Endothelial cell of umbilical vein (primary cell): ENCODE measurements around the gene PTH1R. TPM values are rescaled to one million over a fixed set of nuclear protein-coding genes. Genes with fewer than 3 reads are reported as not detected.

Source experiments
- BruUV-seq: library from RNA; stranded (reverse); fragments of 400-500 nt; replicated peaks from 2 replicates; lab custom pipeline; 2021; lab: Mats Ljungman, UMichigan
- CTCF ChIA-PET: fragments of 300-600, 350-600 bp; sonication (Branson Sonifier 250); formaldehyde crosslinking; loops from one replicate; lab custom pipeline; 2021; ENCODE audit warnings: antibody characterized with exemption, inconsistent platforms; lab: Charles Lee
- POLR2A ChIA-PET: fragments of 300-600, 350-600 bp; sonication (Branson Sonifier 250); formaldehyde crosslinking; loops from one replicate; lab custom pipeline; 2021; ENCODE audit warnings: antibody characterized with exemption, inconsistent platforms; lab: Charles Lee
- DNase-seq: peaks from one replicate; pipeline ENCODE4 v3.0.0-alpha.2; 2011; ENCODE audit warnings: low read depth, low spot score
- FAIRE-seq: peaks from 2 replicates; lab custom pipeline; 2011; peaks lifted over from hg19 to GRCh38; lab: Jason Lieb, UNC
- H2AFZ ChIP-seq: 2 replicates; pipeline ENCODE4 v1.6.0; 2012; ENCODE audit warnings: low read depth, low read length, control low read depth, inconsistent platforms
- H3K27ac ChIP-seq: 2 replicates; pipeline ENCODE4 v1.5.1; 2011; ENCODE audit warnings: low read depth, mild to moderate bottlenecking, control low read depth, low read length, moderate library complexity; ENCODE audit not compliant: insufficient read depth
- H3K27me3 ChIP-seq, 2 experiments: 2 replicates each; pipeline versions ENCODE4 v1.6.0 to v1.6.1; 2011; ENCODE audit warnings: low read length in 2 of 2, mixed read lengths in 1 of 2; ENCODE audit not compliant: control insufficient read depth in 2 of 2, insufficient read depth in 2 of 2
- H3K36me3 ChIP-seq, 2 experiments: 2 replicates in 1 of 2; 3 replicates in 1 of 2; pipeline ENCODE4 v1.5.1; 2011; ENCODE audit warnings: low read length in 2 of 2, mild to moderate bottlenecking in 1 of 2, moderate library complexity in 1 of 2; ENCODE audit not compliant: control insufficient read depth in 2 of 2, insufficient read depth in 2 of 2; ENCODE audit errors: extremely low read depth in 1 of 2
- H3K4me1 ChIP-seq: 3 replicates; pipeline ENCODE4 v1.5.1; 2011; ENCODE audit warnings: mild to moderate bottlenecking, low read length; ENCODE audit not compliant: control insufficient read depth, insufficient read depth; ENCODE audit errors: extremely low read depth
- H3K4me2 ChIP-seq: 2 replicates; pipeline ENCODE4 v1.6.1; 2011; ENCODE audit warnings: low read length, control low read depth, mixed read lengths; ENCODE audit not compliant: insufficient read depth
- H3K4me3 ChIP-seq, 3 experiments: fragments of 200-600 bp in 1 of 3; sonication (generic), shearing (Covaris generic) in 1 of 3; replicated peaks in 1 of 3; 2 replicates each; pipeline ENCODE4 v1.5.1; 2011 to 2016; ENCODE audit warnings: control low read depth in 3 of 3, low read length in 3 of 3, mild to moderate bottlenecking in 2 of 3, inconsistent platforms in 1 of 3, low read depth in 1 of 3, moderate library complexity in 1 of 3; ENCODE audit not compliant: insufficient read depth in 1 of 3
- H3K79me2 ChIP-seq: 2 replicates; pipeline ENCODE4 v1.6.0; 2012; ENCODE audit warnings: low read length, inconsistent platforms; ENCODE audit not compliant: control insufficient read depth, insufficient read depth
- H3K9ac ChIP-seq: replicated peaks from 2 replicates; pipeline ENCODE3; 2011; ENCODE audit warnings: low read length, control low read depth; ENCODE audit not compliant: insufficient read depth; ENCODE audit errors: extremely low read depth
- H3K9me1 ChIP-seq: replicated peaks from 3 replicates; pipeline ENCODE4 v1.6.0; 2011; ENCODE audit warnings: mild to moderate bottlenecking, low read length; ENCODE audit not compliant: control insufficient read depth, insufficient read depth; ENCODE audit errors: extremely low read depth
- H3K9me3 ChIP-seq: replicated peaks from 2 replicates; pipeline ENCODE4 v1.5.1; 2012; ENCODE audit warnings: low read length, inconsistent platforms; ENCODE audit not compliant: control insufficient read depth, insufficient read depth
- H4K20me1 ChIP-seq: replicated peaks from 2 replicates; pipeline ENCODE3; 2011; ENCODE audit warnings: mild to moderate bottlenecking, low read length; ENCODE audit not compliant: control insufficient read depth, insufficient read depth; ENCODE audit errors: extremely low read depth
- EZH2 ChIP-seq: IDR thresholded peaks from 2 replicates; pipeline ENCODE4 v1.6.1; 2012; ENCODE audit warnings: borderline replicate concordance, low read depth, mild to moderate bottlenecking, moderate library complexity, low read length, inconsistent platforms; ENCODE audit not compliant: severe bottlenecking
- FOS ChIP-seq: IDR thresholded peaks from 2 replicates; pipeline ENCODE4 v1.6.1; 2011; ENCODE audit warnings: mild to moderate bottlenecking, low read length, moderate library complexity, borderline replicate concordance; ENCODE audit not compliant: insufficient read depth
- GATA2 ChIP-seq: IDR thresholded peaks from 2 replicates; pipeline ENCODE4 v1.7.0; 2011; ENCODE audit warnings: low read depth, mild to moderate bottlenecking, moderate library complexity, mixed read lengths, low read length; ENCODE audit not compliant: insufficient read length, insufficient read depth
- JUN ChIP-seq: IDR thresholded peaks from 2 replicates; pipeline ENCODE4 v1.6.1; 2011; ENCODE audit warnings: borderline replicate concordance, low read depth; ENCODE audit not compliant: insufficient read length, insufficient read depth
- MYC ChIP-seq: IDR thresholded peaks from one replicate; pipeline ENCODE4 v1.6.1; 2011; ENCODE audit warnings: mild to moderate bottlenecking, low read depth, low read length
- POLR2A ChIP-seq: IDR thresholded peaks from 2 replicates; pipeline ENCODE4 v1.6.1; 2012; ENCODE audit warnings: low read depth, mild to moderate bottlenecking, control low read depth, low read length
- POLR2AphosphoS5 ChIP-seq: IDR thresholded peaks from 2 replicates; pipeline ENCODE4 v1.6.1; 2012; ENCODE audit warnings: low read depth, mild to moderate bottlenecking, control low read depth, low read length, moderate library complexity; ENCODE audit not compliant: insufficient read depth
- dilution Hi-C: fragments of 300-500 bp; cut with MboI; formaldehyde crosslinking; loops from one replicate; pipeline ENCODE4 v1.15.0; 2019; ENCODE audit warnings: low sequenced_read_pairs; ENCODE audit not compliant: extremely low pct_ligation_motif_present
- intact Hi-C: fragments of 100-400 bp; cut with micrococcal nuclease; formaldehyde crosslinking; loops from one replicate; pipeline ENCODE4 v1.10.0; 2022
- polyA plus RNA-seq, 4 experiments: library from polyadenylated mRNA; depleted of rRNA in 3 of 4; stranded (reverse) in 3 of 4; unstranded in 1 of 4; fragments of >200 nt; gene quantifications; 2 replicates each; pipeline versions ENCODE4 v1.2.1 to v1.2.3, GENCODE V29; 2011 to 2012; ENCODE audit warnings: missing spikeins in 1 of 4
- total RNA-seq: library from RNA; stranded (reverse); gene quantifications from 2 replicates; pipeline ENCODE4 v1.2.3, GENCODE V29; 2021
- TF ChIP-seq, protein P1 (sequence below), 2 donors: IDR thresholded peaks; 1 replicate in 1 of 2; 2 replicates in 1 of 2; pipeline ENCODE4 v1.5.1; 2011; ENCODE audit warnings: low read length in 2 of 2, mild to moderate bottlenecking in 2 of 2, moderate library complexity in 2 of 2, control low read depth in 1 of 2, inconsistent platforms in 1 of 2, low read depth in 1 of 2; ENCODE audit not compliant: insufficient read depth in 1 of 2; ENCODE audit errors: extremely low read depth in 1 of 2
- TF ChIP-seq, protein P2 (sequence below): IDR thresholded peaks from 2 replicates; pipeline ENCODE4 v1.6.1; 2011; ENCODE audit not compliant: insufficient read depth, insufficient read length

The PTH1R gene
- total and polyA plus RNA-seq, 2 donors (not counting 3 experiments of a cell fraction or from before 2014, with no cell fraction given): 0.08 to 0.46 TPM

DNA sequence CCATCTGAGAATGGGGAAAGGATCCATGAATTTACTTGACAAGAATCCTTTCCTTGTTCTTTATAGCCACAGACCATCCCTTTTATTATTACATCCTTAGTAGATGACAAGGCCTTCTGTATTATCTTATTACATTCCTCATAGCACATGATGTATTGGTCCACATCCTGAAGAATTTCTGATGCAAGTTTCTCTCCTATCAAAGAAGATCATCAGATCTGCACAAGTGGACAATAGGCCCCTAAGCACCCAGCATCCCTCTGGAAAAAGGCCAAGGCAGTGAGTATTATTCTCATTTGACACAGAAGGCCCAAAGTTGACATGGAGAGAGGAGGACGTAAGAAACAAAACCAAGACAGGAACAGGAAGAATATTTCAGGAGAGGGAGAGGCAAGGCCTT lies 45.7 kb upstream of the PTH1R start:
- Histone ChIP-seq H3K9ac (no peak overlapping the region), H3K27me3 (peaks cover 6% of the 10 kb centered on the region in 2 experiments), H3K4me1 (no peaks in the 10 kb centered on the region), H3K4me2 (no peak overlapping the region), H3K4me3 (no peak overlapping the region), H3K79me2 (no peaks in the 10 kb centered on the region), H2AFZ (no peak overlapping the region), H3K9me3 (no peaks in the 10 kb centered on the region), H3K27ac (no peak overlapping the region), H3K36me3 (no peaks in the 10 kb centered on the region), H3K9me1 (no peaks in the 10 kb centered on the region), H4K20me1 (no peaks in the 10 kb centered on the region)
- dilution Hi-C loops (no loop called here), intact Hi-C loops (no loop called here)
- BruUV-seq: no TSS peak
- TF ChIP-seq FOS: no peak
- no peak for TF ChIP-seq JUN
- TF ChIP-seq POLR2A: no peak
- no peak for TF ChIP-seq GATA2
- TF ChIP-seq EZH2: no peak
- no peak for TF ChIP-seq MYC
- TF ChIP-seq, protein P1, sequence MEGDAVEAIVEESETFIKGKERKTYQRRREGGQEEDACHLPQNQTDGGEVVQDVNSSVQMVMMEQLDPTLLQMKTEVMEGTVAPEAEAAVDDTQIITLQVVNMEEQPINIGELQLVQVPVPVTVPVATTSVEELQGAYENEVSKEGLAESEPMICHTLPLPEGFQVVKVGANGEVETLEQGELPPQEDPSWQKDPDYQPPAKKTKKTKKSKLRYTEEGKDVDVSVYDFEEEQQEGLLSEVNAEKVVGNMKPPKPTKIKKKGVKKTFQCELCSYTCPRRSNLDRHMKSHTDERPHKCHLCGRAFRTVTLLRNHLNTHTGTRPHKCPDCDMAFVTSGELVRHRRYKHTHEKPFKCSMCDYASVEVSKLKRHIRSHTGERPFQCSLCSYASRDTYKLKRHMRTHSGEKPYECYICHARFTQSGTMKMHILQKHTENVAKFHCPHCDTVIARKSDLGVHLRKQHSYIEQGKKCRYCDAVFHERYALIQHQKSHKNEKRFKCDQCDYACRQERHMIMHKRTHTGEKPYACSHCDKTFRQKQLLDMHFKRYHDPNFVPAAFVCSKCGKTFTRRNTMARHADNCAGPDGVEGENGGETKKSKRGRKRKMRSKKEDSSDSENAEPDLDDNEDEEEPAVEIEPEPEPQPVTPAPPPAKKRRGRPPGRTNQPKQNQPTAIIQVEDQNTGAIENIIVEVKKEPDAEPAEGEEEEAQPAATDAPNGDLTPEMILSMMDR (IDR thresholded peaks at IDR 0.05; ENCODE audit: extremely low read depth in 1 of 2, insufficient read depth in 1 of 2, low read depth in 1 of 2, low read length in 2 of 2): no peak
- TF ChIP-seq POLR2AphosphoS5: no peak
- TF ChIP-seq, protein P2, sequence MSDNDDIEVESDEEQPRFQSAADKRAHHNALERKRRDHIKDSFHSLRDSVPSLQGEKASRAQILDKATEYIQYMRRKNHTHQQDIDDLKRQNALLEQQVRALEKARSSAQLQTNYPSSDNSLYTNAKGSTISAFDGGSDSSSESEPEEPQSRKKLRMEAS: no peak
- CTCF ChIA-PET: no interaction called here
- FAIRE-seq: no peak
- POLR2A ChIA-PET: no interaction called here
- no peak for DNase-seq
